Spleen (tissue), 13 donors: Measurements from ENCODE around the gene GC. TPM values are rescaled to one million over a fixed set of nuclear protein-coding genes. Genes with fewer than 3 reads are reported as not detected.
A peak's percentile ranks its signal among the peaks of the same experiment; 100 is the strongest.

ENCODE experiments used
- DNase-seq: peaks from one replicate; pipeline ENCODE4 v3.0.0-alpha.2; 2020
- H3K27ac ChIP-seq, 8 donors: fragments of 200-600 bp; sonication (generic) in 7 of 8; 1 replicate in 4 of 8; 2 replicates in 4 of 8; pipeline versions ENCODE4 v1.5.0 to v1.8.0; 2016 to 2021; ENCODE audit warnings: inconsistent platforms in 4 of 8, mild to moderate bottlenecking in 4 of 8, moderate library complexity in 1 of 8
- H3K27me3 ChIP-seq, 7 donors: fragments of 200-600 bp; sonication (generic) in 6 of 7; replicated peaks in 1 of 7; 1 replicate in 4 of 7; 2 replicates in 3 of 7; pipeline versions ENCODE4 v1.5.0 to v1.8.0; 2016 to 2021; ENCODE audit warnings: inconsistent platforms in 3 of 7, mild to moderate bottlenecking in 1 of 7
- H3K36me3 ChIP-seq, 6 donors: fragments of 200-600 bp; sonication (generic) in 5 of 6; 1 replicate in 4 of 6; 2 replicates in 2 of 6; pipeline versions ENCODE4 v1.5.0 to v1.8.0; 2016 to 2021; ENCODE audit warnings: inconsistent platforms in 2 of 6
- H3K4me1 ChIP-seq, 6 donors: fragments of 200-600 bp; sonication (generic) in 5 of 6; 1 replicate in 3 of 6; 2 replicates in 3 of 6; pipeline versions ENCODE4 v1.5.0 to v1.8.0; 2016 to 2021; ENCODE audit warnings: inconsistent platforms in 3 of 6
- H3K4me3 ChIP-seq, 8 donors: fragments of 200-600 bp; sonication (generic) in 7 of 8; 1 replicate in 4 of 8; 2 replicates in 4 of 8; pipeline versions ENCODE4 v1.5.0 to v1.8.0; 2016 to 2021; ENCODE audit warnings: inconsistent platforms in 4 of 8, mild to moderate bottlenecking in 4 of 8, moderate library complexity in 2 of 8
- H3K9me3 ChIP-seq, 8 donors: fragments of 200-600 bp; sonication (generic) in 7 of 8; 1 replicate in 4 of 8; 2 replicates in 4 of 8; pipeline versions ENCODE4 v1.5.0 to v1.8.0; 2016 to 2021; ENCODE audit warnings: inconsistent platforms in 4 of 8
- POLR2A ChIP-seq, 3 donors: fragments of 450-650 bp; IDR thresholded peaks; one replicate each; pipeline ENCODE4 v1.5.1; 2017; ENCODE audit warnings: antibody characterized with exemption in 3 of 3, mild to moderate bottlenecking in 1 of 3
- POLR2AphosphoS5 ChIP-seq, 3 donors: sonication (generic); formaldehyde crosslinking; IDR thresholded peaks; one replicate each; pipeline ENCODE4 v1.5.1; 2017; ENCODE audit warnings: antibody characterized with exemption in 3 of 3
- WGBS, 5 donors: extraction: QIAGEN DNeasy Blood & Tissue Kit in 3 of 5; methylation state at CpG; one replicate each; pipeline versions ENCODE4 v1.1.5 to v1.1.7; 2013 to 2018; 5-methylcytosine and 5-hydroxymethylcytosine counted together
- intact Hi-C: fragments of 100-400 bp; cut with DNase I; formaldehyde crosslinking; loops from one replicate; pipeline ENCODE4 v1.15.0; 2023; ENCODE audit warnings: low total_unique reads
- long read RNA-seq, 2 donors: transcript quantifications; one replicate each; lab custom pipeline, GENCODE V29; 2026
- polyA plus RNA-seq, 3 donors: library from polyadenylated mRNA; stranded (reverse); fragments of 200-250 nt; gene quantifications; one replicate each; pipeline ENCODE4 v1.2.1, GENCODE V29; 2013
- total RNA-seq, 7 donors: library from RNA; depleted of rRNA in 3 of 7; stranded (reverse); fragments of >200 nt in 3 of 7; fragmentation: NEBNext Ultra II Directional in 4 of 7; extraction: Animal tissue kit (Norgen Biotek cat#: 25700) in 4 of 7; gene quantifications; one replicate each; pipeline versions ENCODE4 v1.1.0 to v1.2.1, GENCODE V29; 2016 to 2021
- TF ChIP-seq, protein P1 (sequence below), 11 experiments: fragments of 200-600 bp in 7 of 11; fragments of 450-650 bp in 4 of 11; sonication (generic) in 4 of 11; IDR thresholded peaks in 8 of 11; conservative IDR thresholded peaks in 3 of 11; 1 replicate in 7 of 11; 2 replicates in 4 of 11; pipeline versions ENCODE4 v1.4.0 to v1.8.0; 2016 to 2021; ENCODE audit warnings: antibody characterized with exemption in 11 of 11, inconsistent platforms in 4 of 11, mild to moderate bottlenecking in 1 of 11
- donor health status: healthy with polysubstance abuse.
- donor health status: DM: no; HTN: no; CAD: no; lungs with moderate emphysema.
- donor health status: DM: no; HTN: no; CAD: no.
- donor health status: Bipolar disorder and iron deficiency.
- donor health status: healthy.
- donor health status: DM: no; HTN: no; CAD: no.
- donor health status: DM: yes; HTN: yes; CAD: no.

The GC gene, protein sequence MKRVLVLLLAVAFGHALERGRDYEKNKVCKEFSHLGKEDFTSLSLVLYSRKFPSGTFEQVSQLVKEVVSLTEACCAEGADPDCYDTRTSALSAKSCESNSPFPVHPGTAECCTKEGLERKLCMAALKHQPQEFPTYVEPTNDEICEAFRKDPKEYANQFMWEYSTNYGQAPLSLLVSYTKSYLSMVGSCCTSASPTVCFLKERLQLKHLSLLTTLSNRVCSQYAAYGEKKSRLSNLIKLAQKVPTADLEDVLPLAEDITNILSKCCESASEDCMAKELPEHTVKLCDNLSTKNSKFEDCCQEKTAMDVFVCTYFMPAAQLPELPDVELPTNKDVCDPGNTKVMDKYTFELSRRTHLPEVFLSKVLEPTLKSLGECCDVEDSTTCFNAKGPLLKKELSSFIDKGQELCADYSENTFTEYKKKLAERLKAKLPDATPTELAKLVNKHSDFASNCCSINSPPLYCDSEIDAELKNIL
- total RNA-seq (1 to 10 TPM in 1 of 7 donors, not detected in 6; 1.0 TPM), polyA plus RNA-seq (not detected)
- long read RNA-seq, donor 1, result 0 reads
- long read RNA-seq, donor 2, result 0 reads

DNA sequence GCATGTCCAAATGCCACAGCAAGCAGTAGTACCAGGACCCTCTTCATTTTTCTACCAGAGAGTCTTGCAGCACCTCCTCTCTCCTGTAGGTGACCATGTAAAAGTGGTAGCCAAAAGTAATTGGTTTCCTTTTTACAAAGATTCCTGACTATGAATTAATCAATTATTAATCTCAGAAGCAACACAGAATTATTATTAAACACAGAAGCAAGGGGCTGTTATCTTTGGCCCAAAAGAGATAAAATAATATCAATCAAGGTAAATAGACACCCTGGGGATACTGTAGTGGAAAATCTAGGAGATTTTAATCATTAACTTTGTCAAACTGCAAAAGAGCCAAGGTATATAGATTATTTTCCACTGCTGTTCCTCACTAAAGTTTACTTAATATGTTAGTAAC, at the start of gene GC:
TSS of gene GC (minus strand) at position 108 of the 400 bp plus-strand sequence. CDS start at position 47, 61 bp downstream.
- Histone ChIP-seq H3K4me3 (no peak within 1 kb of the TSS), H3K4me1 (peaks cover 0 to 15% (median 0%) of the 10 kb centered on the region in 6 donors), H3K27ac (no peak within 1 kb of the TSS), H3K27me3 (no peaks in the 10 kb centered on the region), H3K36me3 (no peaks in the 10 kb centered on the region), H3K9me3 (no peaks in the 10 kb centered on the region)
- no peak for DNase-seq
- TF ChIP-seq POLR2AphosphoS5 (IDR thresholded peaks at IDR 0.05) (no peak), POLR2A (IDR thresholded peaks at IDR 0.05) (no peak)
- TF ChIP-seq, protein P1, sequence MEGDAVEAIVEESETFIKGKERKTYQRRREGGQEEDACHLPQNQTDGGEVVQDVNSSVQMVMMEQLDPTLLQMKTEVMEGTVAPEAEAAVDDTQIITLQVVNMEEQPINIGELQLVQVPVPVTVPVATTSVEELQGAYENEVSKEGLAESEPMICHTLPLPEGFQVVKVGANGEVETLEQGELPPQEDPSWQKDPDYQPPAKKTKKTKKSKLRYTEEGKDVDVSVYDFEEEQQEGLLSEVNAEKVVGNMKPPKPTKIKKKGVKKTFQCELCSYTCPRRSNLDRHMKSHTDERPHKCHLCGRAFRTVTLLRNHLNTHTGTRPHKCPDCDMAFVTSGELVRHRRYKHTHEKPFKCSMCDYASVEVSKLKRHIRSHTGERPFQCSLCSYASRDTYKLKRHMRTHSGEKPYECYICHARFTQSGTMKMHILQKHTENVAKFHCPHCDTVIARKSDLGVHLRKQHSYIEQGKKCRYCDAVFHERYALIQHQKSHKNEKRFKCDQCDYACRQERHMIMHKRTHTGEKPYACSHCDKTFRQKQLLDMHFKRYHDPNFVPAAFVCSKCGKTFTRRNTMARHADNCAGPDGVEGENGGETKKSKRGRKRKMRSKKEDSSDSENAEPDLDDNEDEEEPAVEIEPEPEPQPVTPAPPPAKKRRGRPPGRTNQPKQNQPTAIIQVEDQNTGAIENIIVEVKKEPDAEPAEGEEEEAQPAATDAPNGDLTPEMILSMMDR (IDR thresholded peaks at IDR 0.05 in 8 of 11, conservative IDR thresholded peaks at IDR 0.05 in 3 of 11), result no peak
- intact Hi-C loops, result no loop called here

DNA sequence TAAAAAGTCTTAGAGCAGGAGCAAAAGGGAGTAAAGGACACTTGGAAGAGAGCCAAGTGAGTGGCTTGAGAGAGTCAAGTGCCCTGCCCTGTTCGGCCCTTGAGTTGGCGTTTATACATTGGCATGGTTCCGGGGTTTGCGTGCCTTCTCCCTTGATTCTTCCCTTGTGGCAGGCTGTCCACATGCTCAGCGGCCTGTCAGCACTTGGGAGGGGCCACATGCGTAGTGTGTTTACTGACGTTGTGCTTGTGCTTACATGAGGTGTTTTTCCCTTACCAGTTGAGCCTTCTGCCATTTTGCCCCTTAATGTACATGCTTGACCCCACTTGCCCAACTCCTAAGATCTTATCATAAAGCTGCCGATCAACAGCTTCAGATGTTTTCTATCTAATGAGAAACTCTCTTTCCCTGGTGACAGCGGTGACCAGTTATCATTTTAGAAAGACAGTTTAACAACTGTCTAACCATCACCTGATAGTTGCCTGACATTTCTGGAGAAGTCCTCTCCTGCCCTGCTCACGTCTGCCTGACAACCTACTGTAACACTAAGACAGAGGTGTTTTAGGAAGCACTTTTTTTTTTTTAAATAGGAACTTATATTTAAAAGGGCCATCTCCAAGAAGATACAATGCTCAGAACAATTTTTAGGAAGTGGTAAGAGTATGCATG, 49.5 kb upstream of the GC start:
- Histone ChIP-seq H3K4me3 (no peak overlapping the region), H3K9me3 (no peaks in the 10 kb centered on the region), H3K36me3 (no peaks in the 10 kb centered on the region), H3K27ac (no peak overlapping the region), H3K27me3 (no peaks in the 10 kb centered on the region), H3K4me1 (peaks cover 0 to 12% (median 0%) of the 10 kb centered on the region in 6 donors)
- DNase-seq, result peak; percentile 41
- no peak for TF ChIP-seq POLR2AphosphoS5 (IDR thresholded peaks at IDR 0.05)
- no peak for TF ChIP-seq POLR2A (IDR thresholded peaks at IDR 0.05)
- TF ChIP-seq, protein P1 (IDR thresholded peaks at IDR 0.05 in 8 of 11, conservative IDR thresholded peaks at IDR 0.05 in 3 of 11), result no peak
- 61 to 78% (median 65%) methylated on average over 10 of the region's 10 CpGs for WGBS, 5 donors
- intact Hi-C loops, result no loop called here

DNA sequence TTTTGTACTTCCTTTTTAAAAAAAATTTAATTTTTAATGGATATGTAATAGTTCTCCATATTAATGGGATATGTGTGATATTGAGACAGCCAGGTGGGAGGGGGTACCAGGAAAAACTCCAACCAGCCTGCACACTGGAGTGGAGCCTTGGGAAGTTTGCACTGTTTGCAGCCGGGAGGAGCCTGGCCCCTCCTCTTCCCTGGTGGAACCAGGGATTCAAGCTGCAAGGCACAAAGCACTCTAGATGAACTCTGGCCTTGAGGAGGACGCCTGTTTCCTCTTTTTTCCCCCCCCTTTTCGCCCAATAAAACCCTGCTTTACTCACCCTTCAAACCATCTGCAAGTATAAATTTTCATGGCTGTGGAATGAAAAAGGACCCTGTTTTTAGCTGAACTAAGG, 48.2 kb upstream of the GC start:
- Histone ChIP-seq H3K36me3 (no peaks in the 10 kb centered on the region), H3K27me3 (no peaks in the 10 kb centered on the region), H3K4me1 (peaks cover 0 to 12% (median 0%) of the 10 kb centered on the region in 6 donors), H3K4me3 (no peak overlapping the region), H3K9me3 (no peaks in the 10 kb centered on the region), H3K27ac (no peak overlapping the region)
- DNase-seq, result no peak
- intact Hi-C loops, result no loop called here
- 30 to 58% (median 45%) methylated on average over 3 of the region's 3 CpGs for WGBS, 5 donors
- TF ChIP-seq POLR2A (IDR thresholded peaks at IDR 0.05), result no peak
- TF ChIP-seq, protein P1 (IDR thresholded peaks at IDR 0.05 in 8 of 11, conservative IDR thresholded peaks at IDR 0.05 in 3 of 11), result no peak
- no peak for TF ChIP-seq POLR2AphosphoS5 (IDR thresholded peaks at IDR 0.05)
